ENCODE measurements around the gene SLC30A1. TPM values are rescaled to one million over a fixed set of nuclear protein-coding genes. Genes with fewer than 3 reads are reported as not detected.
"Not testable (repeated sequence)": the region's sequence is repeated elsewhere in the genome, so short reads cannot be mapped to it uniquely, and the experiment has no call there.

Gene SLC30A1
- total RNA-seq, 2 experiments from 2014 or later = 3.5 to 3.9 TPM

DNA sequence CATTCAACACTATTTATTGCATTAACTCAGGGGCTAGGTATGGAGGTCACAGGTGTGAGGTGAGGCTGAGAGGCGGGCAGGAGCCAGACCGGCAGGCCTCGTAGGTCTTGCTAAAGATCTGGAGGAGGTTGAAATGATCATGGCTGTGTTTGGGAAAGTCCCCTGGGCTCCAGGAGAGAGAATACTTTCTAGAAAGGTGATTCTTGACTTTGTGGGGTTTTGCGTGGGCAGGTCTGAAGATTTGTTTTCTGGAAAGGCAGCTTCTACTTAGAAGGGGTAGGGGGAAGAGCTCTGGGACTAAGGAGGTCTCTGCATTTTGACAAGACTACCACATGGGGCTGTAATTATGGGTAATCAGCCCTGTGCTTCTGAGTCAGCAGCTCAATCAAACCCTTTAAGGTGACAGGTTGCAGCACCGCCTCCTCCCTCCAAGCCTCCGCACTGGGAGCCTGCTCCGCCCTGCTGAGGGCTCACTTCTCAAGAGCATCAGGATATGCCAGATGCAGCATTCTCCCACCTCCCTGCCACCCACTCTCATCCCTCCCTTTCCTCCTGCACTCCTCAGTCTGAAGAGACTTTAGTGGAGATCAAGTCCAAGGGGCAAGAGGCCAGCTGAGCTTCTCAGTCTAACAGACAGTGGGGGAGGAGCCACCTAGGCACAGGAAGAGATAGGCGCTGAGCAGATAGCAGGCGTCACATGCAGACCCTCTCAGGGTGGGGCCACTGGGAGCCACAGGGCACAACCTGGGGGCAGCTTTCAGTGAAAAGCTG is 30.5 kb downstream of the SLC30A1 start:
- Mint-ChIP-seq H3K9me3 (no peaks in the 10 kb centered on the region), H3K27ac (no peak overlapping the region), H3K4me1 (ENCODE audit: low read depth) (no peaks in the 10 kb centered on the region), H3K36me3 (no peaks in the 10 kb centered on the region), H3K4me3 (no peak overlapping the region), H3K27me3 (no peaks in the 10 kb centered on the region)
- ChIA-PET CTCF (interaction anchor here (0.7 to 1.8 kb wide), 5 partner anchors 24 to 127 kb away, joined by 3 to 6 read pairs (median 3); partner anchors contain the start of gene SLC30A1), POLR2A (interaction anchor here (0.7 kb wide), 1 partner anchor 30 kb away, joined by 3 read pairs; the partner anchor contains the start of gene SLC30A1)
- intact Hi-C loops (cut with micrococcal nuclease) = loop anchor here (2.0 kb wide), 1 partner anchor 28 kb away; no protein-coding TSS in a partner anchor
- peak; percentile 67 for DNase-seq

DNA sequence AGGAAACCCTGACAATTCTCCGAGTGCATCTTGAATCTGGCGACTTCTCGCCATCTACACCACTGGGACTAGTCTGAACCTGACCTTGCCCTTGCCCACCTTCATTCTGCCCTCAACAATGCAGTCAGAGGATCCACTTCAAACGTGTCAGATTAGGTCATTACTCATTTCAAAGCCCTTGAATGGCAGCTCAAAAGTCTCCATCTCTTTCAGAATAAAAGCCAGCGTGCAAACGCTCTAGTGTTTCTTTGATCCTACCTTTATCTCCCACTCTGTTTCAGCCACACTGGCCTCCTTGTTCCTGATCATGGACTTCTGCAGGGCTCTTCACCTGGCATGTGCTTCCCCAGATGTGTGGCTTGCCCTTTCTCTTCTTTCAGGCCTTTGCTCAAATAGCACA is 31.3 kb downstream of the SLC30A1 start:
- H3K9me3 Mint-ChIP-seq = no peaks in the 10 kb centered on the region
- ChIA-PET CTCF (interaction anchor here (1.2 to 1.8 kb wide), 3 partner anchors 12 to 33 kb away, joined by 3 to 6 read pairs (median 4); no protein-coding TSS in a partner anchor), POLR2A (no interaction called here)
- H3K4me1 Mint-ChIP-seq (ENCODE audit: low read depth) = no peaks in the 10 kb centered on the region
- H3K27ac Mint-ChIP-seq = no peak overlapping the region
- no peak for DNase-seq
- no peaks in the 10 kb centered on the region for H3K36me3 Mint-ChIP-seq
- no peaks in the 10 kb centered on the region for H3K27me3 Mint-ChIP-seq
- intact Hi-C loops (cut with micrococcal nuclease) = loop anchor here (2.0 kb wide), 1 partner anchor 29 kb away; no protein-coding TSS in a partner anchor
- H3K4me3 Mint-ChIP-seq = no peak overlapping the region

DNA sequence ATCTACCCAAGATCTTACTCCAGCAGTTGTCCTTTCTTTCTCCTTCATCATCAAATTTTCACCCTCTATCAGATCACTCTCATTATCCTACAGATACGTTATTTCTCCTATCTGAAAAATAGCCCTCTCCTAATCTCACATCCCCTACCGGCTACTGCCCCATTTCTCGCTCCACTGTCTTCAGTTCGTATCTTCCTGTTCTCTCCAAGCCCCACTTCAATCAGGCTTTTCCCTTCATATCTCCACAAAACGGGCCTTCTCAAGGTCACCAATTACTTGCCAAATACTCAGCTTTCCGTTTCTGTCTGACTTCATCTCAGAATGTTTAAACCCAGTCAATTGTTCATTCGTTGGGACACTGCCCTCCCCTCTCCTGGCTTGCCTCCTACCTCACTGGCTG is 32.4 kb downstream of the SLC30A1 start:
- Mint-ChIP-seq H3K27me3 (no peaks in the 10 kb centered on the region), H3K4me3 (no peak overlapping the region), H3K4me1 (ENCODE audit: low read depth) (no peaks in the 10 kb centered on the region), H3K9me3 (peaks cover 1% of the 10 kb centered on the region), H3K36me3 (no peaks in the 10 kb centered on the region), H3K27ac (no peak overlapping the region)
- ChIA-PET POLR2A (no interaction called here), CTCF (interaction anchor here (1.2 kb wide), 1 partner anchor 13 kb away, joined by 4 read pairs; no protein-coding TSS in a partner anchor)
- intact Hi-C loops (cut with micrococcal nuclease) = no loop called here
- DNase-seq = no peak

DNA sequence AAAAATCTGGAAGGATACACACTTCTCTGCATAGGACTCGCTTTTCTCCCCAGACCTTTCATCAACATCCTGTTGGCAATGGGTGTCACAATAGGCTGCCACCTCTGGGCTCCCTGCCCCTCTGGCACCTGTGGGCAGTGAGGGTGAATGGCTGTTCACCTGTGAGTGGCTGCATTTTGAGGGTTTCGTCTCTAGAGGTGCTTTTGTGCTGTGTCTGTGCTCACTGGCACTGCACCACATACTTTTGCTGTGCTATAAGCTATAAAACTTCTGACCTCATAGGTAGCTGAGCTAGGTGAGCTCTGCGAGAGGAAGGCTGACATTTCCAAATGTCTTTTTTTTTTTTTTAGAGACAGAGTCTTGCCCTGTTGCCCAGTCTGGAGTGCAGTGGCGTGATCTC is 35.9 kb downstream of the SLC30A1 start:
- Mint-ChIP-seq H3K27ac (no peak overlapping the region), H3K4me1 (ENCODE audit: low read depth) (no peaks in the 10 kb centered on the region), H3K4me3 (no peak overlapping the region), H3K36me3 (no peaks in the 10 kb centered on the region), H3K27me3 (no peaks in the 10 kb centered on the region), H3K9me3 (peaks cover 10% of the 10 kb centered on the region)
- POLR2A ChIA-PET = interaction anchor here (0.6 kb wide), 1 partner anchor 808 kb away, joined by 3 read pairs; no protein-coding TSS in a partner anchor
- CTCF ChIA-PET = no interaction called here
- intact Hi-C loops (cut with micrococcal nuclease) = no loop called here
- DNase-seq = no peak

GRCh38 chr1:211541720-211542477 is 37.1 kb downstream of the SLC30A1 start:
- no peak overlapping the region for H3K4me3 Mint-ChIP-seq
- ChIA-PET POLR2A (no interaction called here), CTCF (no interaction called here)
- intact Hi-C loops (cut with micrococcal nuclease) = no loop called here
- H3K27ac Mint-ChIP-seq = no peak overlapping the region
- DNase-seq = no peak
- H3K27me3 Mint-ChIP-seq = no peaks in the 10 kb centered on the region
- H3K4me1 Mint-ChIP-seq (ENCODE audit: low read depth) = no peaks in the 10 kb centered on the region
- peaks cover 10% of the 10 kb centered on the region for H3K9me3 Mint-ChIP-seq
- H3K36me3 Mint-ChIP-seq = no peaks in the 10 kb centered on the region

GRCh38 chr1:211541278-211541677 is 37.7 kb downstream of the SLC30A1 start:
- no peak for DNase-seq
- Mint-ChIP-seq H3K36me3 (no peaks in the 10 kb centered on the region), H3K27me3 (no peaks in the 10 kb centered on the region), H3K27ac (no peak overlapping the region), H3K4me1 (ENCODE audit: low read depth) (no peaks in the 10 kb centered on the region), H3K4me3 (no peak overlapping the region), H3K9me3 (peaks cover 10% of the 10 kb centered on the region)
- intact Hi-C loops (cut with micrococcal nuclease) = no loop called here
- ChIA-PET POLR2A (no interaction called here), CTCF (no interaction called here)

- intact Hi-C loops (cut with micrococcal nuclease); H3K4me1 Mint-ChIP-seq (ENCODE audit: low read depth); H3K27me3 Mint-ChIP-seq; DNase-seq; POLR2A ChIA-PET; H3K27ac Mint-ChIP-seq; H3K4me3 Mint-ChIP-seq; CTCF ChIA-PET; H3K36me3 Mint-ChIP-seq: not testable (repeated sequence)
- peaks cover 10% of the 10 kb centered on the region for H3K9me3 Mint-ChIP-seq
These were observed 38.1 kb downstream of the SLC30A1 start for GRCh38 chr1:211540824-211541223.

DNA sequence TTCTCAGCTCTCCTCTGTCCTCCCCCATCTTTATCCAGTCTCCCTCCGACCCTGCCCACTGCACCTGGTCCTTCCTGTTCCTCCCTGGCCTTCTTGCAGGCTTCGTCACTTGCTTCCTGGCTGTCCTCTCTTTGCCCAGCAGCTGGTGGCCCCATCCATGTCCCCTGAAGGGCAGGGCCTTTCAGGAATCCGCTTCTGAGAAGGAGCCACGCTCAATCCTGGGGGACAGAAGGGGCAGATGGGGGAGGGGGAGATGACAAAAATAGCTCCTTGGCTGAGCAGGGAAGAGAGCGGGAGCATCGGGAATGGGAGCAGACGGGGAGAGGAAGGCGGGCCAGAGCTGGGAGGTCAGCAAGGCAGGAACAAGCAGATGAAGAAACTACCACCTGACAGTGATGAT is 40.7 kb downstream of the SLC30A1 start:
- no peaks in the 10 kb centered on the region for H3K4me1 Mint-ChIP-seq (ENCODE audit: low read depth)
- H3K4me3 Mint-ChIP-seq = no peak overlapping the region
- DNase-seq = no peak
- no peak overlapping the region for H3K27ac Mint-ChIP-seq
- H3K27me3 Mint-ChIP-seq = no peaks in the 10 kb centered on the region
- intact Hi-C loops (cut with micrococcal nuclease) = no loop called here
- no peaks in the 10 kb centered on the region for H3K36me3 Mint-ChIP-seq
- ChIA-PET POLR2A (no interaction called here), CTCF (interaction anchor here (0.6 kb wide), 1 partner anchor 40 kb away, joined by 3 read pairs; the partner anchor contains the start of gene SLC30A1)
- H3K9me3 Mint-ChIP-seq = peaks cover 10% of the 10 kb centered on the region

- no peak overlapping the region for H3K27ac Mint-ChIP-seq
- no peaks in the 10 kb centered on the region for H3K4me1 Mint-ChIP-seq (ENCODE audit: low read depth)
- no peak overlapping the region for H3K4me3 Mint-ChIP-seq
- H3K36me3 Mint-ChIP-seq = no peaks in the 10 kb centered on the region
- no peak for DNase-seq
- ChIA-PET CTCF (no interaction called here), POLR2A (no interaction called here)
- intact Hi-C loops (cut with micrococcal nuclease) = no loop called here
- H3K27me3 Mint-ChIP-seq = no peaks in the 10 kb centered on the region
- peaks cover 10% of the 10 kb centered on the region for H3K9me3 Mint-ChIP-seq
These were observed 41.7 kb downstream of the SLC30A1 start for GRCh38 chr1:211537253-211537652.

GRCh38 chr1:211536606-211537005 is 42.4 kb downstream of the SLC30A1 start:
- Mint-ChIP-seq H3K36me3 (no peaks in the 10 kb centered on the region), H3K27ac (no peak overlapping the region), H3K27me3 (no peaks in the 10 kb centered on the region), H3K4me1 (ENCODE audit: low read depth) (no peaks in the 10 kb centered on the region), H3K9me3 (peaks cover 10% of the 10 kb centered on the region), H3K4me3 (no peak overlapping the region)
- intact Hi-C loops (cut with micrococcal nuclease) = no loop called here
- POLR2A ChIA-PET = no interaction called here
- no peak for DNase-seq
- CTCF ChIA-PET = no interaction called here

DNA sequence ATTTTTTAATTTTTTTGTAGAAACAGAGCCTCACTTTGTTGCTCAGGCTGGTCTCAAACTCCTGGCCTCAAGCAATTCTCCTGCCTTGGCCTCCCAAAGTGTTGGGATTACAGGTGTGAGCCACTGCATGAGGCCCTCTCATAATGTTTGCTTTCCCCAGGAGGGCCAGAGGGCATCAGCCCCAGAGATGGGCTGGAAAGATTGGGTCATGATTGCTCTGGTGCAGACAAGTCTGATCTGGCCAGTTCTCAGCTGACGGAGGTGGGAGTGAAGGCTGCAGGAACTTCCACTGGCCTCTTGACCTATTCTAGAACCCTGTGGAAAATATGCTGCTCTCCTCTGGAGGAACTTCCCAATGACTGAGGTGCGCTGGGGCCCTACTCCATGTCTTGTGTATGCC is 43.6 kb downstream of the SLC30A1 start:
- no peaks in the 10 kb centered on the region for H3K4me1 Mint-ChIP-seq (ENCODE audit: low read depth)
- CTCF ChIA-PET = no interaction called here
- H3K36me3 Mint-ChIP-seq = no peaks in the 10 kb centered on the region
- H3K9me3 Mint-ChIP-seq = no peaks in the 10 kb centered on the region
- no peak overlapping the region for H3K4me3 Mint-ChIP-seq
- POLR2A ChIA-PET = no interaction called here
- no peaks in the 10 kb centered on the region for H3K27me3 Mint-ChIP-seq
- no peak overlapping the region for H3K27ac Mint-ChIP-seq
- intact Hi-C loops (cut with micrococcal nuclease) = no loop called here
- no peak for DNase-seq

GRCh38 chr1:211534545-211535291 is 44.2 kb downstream of the SLC30A1 start:
- no peak overlapping the region for H3K27ac Mint-ChIP-seq
- H3K36me3 Mint-ChIP-seq = no peaks in the 10 kb centered on the region
- H3K27me3 Mint-ChIP-seq = no peaks in the 10 kb centered on the region
- intact Hi-C loops (cut with micrococcal nuclease) = no loop called here
- no peak for DNase-seq
- no peaks in the 10 kb centered on the region for H3K4me1 Mint-ChIP-seq (ENCODE audit: low read depth)
- no peaks in the 10 kb centered on the region for H3K9me3 Mint-ChIP-seq
- no peak overlapping the region for H3K4me3 Mint-ChIP-seq
- POLR2A ChIA-PET = no interaction called here
- CTCF ChIA-PET = no interaction called here

Data from activated CD4-positive, alpha-beta memory T cell treated with anti-CD3 and anti-CD28 coated beads for 36 hours (primary cell).